Breast epithelium (tissue), 3 donors: Measurements from ENCODE around the gene PSMD1.

ENCODE experiments used
- POLR2A ChIP-seq: fragments of 450-650 bp; IDR thresholded peaks from one replicate; pipeline ENCODE4 v1.6.1; 2016; ENCODE audit warnings: antibody characterized with exemption, mild to moderate bottlenecking, moderate library complexity
- POLR2AphosphoS5 ChIP-seq, 3 donors: sonication (generic); formaldehyde crosslinking; IDR thresholded peaks; one replicate each; pipeline ENCODE4 v1.6.1; 2017; ENCODE audit warnings: antibody characterized with exemption in 3 of 3
- TF ChIP-seq, protein P1 (sequence below), 3 donors: fragments of 450-650 bp; IDR thresholded peaks; one replicate each; pipeline ENCODE4 v1.5.1; 2016 to 2017; ENCODE audit warnings: antibody characterized with exemption in 3 of 3, mild to moderate bottlenecking in 3 of 3, moderate library complexity in 3 of 3

DNA sequence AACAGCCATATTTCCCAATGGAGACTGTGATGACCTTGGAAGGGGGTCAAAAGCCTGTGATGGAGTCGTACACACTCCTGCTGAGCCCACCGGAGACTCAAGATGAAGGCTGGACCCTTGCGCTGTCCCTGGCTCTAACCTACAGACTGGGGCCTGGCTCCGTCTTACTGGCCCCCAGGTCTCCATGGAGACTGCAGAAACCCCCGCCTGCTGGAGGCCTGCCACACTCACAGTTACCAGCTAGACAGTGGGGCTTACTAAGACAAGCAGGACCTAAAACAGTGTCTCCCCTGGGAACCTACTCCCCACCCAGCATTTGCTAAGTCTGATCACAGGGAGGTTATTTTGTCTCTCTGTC lies 9.8 kb upstream of the PSMD1 start:
- TF ChIP-seq, protein P1, sequence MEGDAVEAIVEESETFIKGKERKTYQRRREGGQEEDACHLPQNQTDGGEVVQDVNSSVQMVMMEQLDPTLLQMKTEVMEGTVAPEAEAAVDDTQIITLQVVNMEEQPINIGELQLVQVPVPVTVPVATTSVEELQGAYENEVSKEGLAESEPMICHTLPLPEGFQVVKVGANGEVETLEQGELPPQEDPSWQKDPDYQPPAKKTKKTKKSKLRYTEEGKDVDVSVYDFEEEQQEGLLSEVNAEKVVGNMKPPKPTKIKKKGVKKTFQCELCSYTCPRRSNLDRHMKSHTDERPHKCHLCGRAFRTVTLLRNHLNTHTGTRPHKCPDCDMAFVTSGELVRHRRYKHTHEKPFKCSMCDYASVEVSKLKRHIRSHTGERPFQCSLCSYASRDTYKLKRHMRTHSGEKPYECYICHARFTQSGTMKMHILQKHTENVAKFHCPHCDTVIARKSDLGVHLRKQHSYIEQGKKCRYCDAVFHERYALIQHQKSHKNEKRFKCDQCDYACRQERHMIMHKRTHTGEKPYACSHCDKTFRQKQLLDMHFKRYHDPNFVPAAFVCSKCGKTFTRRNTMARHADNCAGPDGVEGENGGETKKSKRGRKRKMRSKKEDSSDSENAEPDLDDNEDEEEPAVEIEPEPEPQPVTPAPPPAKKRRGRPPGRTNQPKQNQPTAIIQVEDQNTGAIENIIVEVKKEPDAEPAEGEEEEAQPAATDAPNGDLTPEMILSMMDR (IDR thresholded peaks at IDR 0.05): no peak
- no peak for TF ChIP-seq POLR2A
- no peak for TF ChIP-seq POLR2AphosphoS5 (IDR thresholded peaks at IDR 0.05)
